OCI-M1 (cell line): Measurements from ENCODE around the gene SLX9.

ENCODE experiments used
- DNase-seq: peaks from one replicate; lab custom pipeline; 2025; lab: John Stamatoyannopoulos, UW

Gene SLX9

GRCh38 chr21:44991538-44992483 lies 52.0 kb downstream of the SLX9 start:
- DNase-seq, result no peak

GRCh38 chr21:44992608-44993031 lies 52.8 kb downstream of the SLX9 start:
- no peak for DNase-seq

GRCh38 chr21:44993321-44994046 lies 53.7 kb downstream of the SLX9 start:
- DNase-seq, result no peak

- no peak for DNase-seq
Measured at GRCh38 chr21:44994047-44994694, 54.3 kb downstream of the SLX9 start.

GRCh38 chr21:44994695-44995342 lies 55.0 kb downstream of the SLX9 start:
- DNase-seq, result no peak

- no peak for DNase-seq
Measured at GRCh38 chr21:44995343-44995941, 55.6 kb downstream of the SLX9 start.

- DNase-seq, result no peak
Measured at GRCh38 chr21:44996096-44996495, 56.3 kb downstream of the SLX9 start.

GRCh38 chr21:44996501-44996921 lies 56.7 kb downstream of the SLX9 start:
- DNase-seq, result no peak

GRCh38 chr21:44996983-44997936 lies 57.4 kb downstream of the SLX9 start:
- no peak for DNase-seq

- DNase-seq, result no peak
Measured at GRCh38 chr21:44998086-44998620, 58.3 kb downstream of the SLX9 start.

- no peak for DNase-seq
Measured at GRCh38 chr21:44998621-44999427, 59.0 kb downstream of the SLX9 start.

- DNase-seq, result no peak
Measured at GRCh38 chr21:44999428-44999971, 59.7 kb downstream of the SLX9 start.

- no peak for DNase-seq
Measured at GRCh38 chr21:44999972-45000636, 60.3 kb downstream of the SLX9 start.

- no peak for DNase-seq
Measured at GRCh38 chr21:45000637-45001133, 60.9 kb downstream of the SLX9 start.

- no peak for DNase-seq
Measured at GRCh38 chr21:45001134-45002095, 61.6 kb downstream of the SLX9 start.

- no peak for DNase-seq
Measured at GRCh38 chr21:45002381-45003204, 62.8 kb downstream of the SLX9 start.
